ENCODE data around the gene CEMP1. TPM values are rescaled to one million over a fixed set of nuclear protein-coding genes. Genes with fewer than 3 reads are reported as not detected.

CEMP1 gene
- total RNA-seq, 4 donors from 2014 or later: not detected

DNA sequence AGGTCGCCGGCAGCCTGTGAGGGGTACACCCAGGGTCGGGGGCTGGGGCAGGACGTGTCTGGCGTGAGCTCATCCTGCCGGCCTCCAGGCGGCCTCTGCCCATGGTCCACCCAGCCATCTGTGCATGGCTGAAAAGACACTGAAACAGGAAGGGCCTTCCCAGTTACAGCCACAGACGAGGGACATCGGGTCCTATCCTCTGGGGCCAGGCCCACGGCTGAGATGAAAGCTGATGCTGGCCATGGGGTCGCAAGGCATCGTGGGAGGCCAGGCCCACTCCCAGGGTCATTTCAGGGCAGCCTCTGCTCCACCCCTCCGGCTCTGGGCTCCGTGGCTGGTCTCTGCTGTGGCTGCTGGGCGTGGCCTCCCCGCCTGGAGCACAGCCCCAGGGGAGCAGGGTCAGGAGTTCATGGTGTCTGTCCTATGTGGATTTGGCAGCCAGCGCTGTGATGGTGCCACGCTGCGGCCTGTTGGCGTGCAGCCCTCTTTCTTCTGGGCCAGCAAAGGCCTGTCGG is 34.0 kb downstream of the CEMP1 start:
- peaks cover 0 to 31% (median 12%) of the 10 kb centered on the region in 4 donors for H3K4me1 ChIP-seq
- 45 to 51% methylated on average over 19 to 20 of the region's 21 CpGs for WGBS, 2 donors
- no peak overlapping the region for H3K27ac ChIP-seq
- no peaks in the 10 kb centered on the region for H3K27me3 ChIP-seq
- no peak for DNase-seq (ENCODE audit: low spot score in 2 of 2)
- H3K36me3 ChIP-seq: peaks cover 0 to 42% (median 0%) of the 10 kb centered on the region in 3 donors
- no peak for TF ChIP-seq POLR2A (IDR thresholded peaks at IDR 0.05)
- no peak for TF ChIP-seq EP300 (IDR thresholded peaks at IDR 0.05)
- TF ChIP-seq, protein P1, sequence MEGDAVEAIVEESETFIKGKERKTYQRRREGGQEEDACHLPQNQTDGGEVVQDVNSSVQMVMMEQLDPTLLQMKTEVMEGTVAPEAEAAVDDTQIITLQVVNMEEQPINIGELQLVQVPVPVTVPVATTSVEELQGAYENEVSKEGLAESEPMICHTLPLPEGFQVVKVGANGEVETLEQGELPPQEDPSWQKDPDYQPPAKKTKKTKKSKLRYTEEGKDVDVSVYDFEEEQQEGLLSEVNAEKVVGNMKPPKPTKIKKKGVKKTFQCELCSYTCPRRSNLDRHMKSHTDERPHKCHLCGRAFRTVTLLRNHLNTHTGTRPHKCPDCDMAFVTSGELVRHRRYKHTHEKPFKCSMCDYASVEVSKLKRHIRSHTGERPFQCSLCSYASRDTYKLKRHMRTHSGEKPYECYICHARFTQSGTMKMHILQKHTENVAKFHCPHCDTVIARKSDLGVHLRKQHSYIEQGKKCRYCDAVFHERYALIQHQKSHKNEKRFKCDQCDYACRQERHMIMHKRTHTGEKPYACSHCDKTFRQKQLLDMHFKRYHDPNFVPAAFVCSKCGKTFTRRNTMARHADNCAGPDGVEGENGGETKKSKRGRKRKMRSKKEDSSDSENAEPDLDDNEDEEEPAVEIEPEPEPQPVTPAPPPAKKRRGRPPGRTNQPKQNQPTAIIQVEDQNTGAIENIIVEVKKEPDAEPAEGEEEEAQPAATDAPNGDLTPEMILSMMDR (IDR thresholded peaks at IDR 0.05): no peak
- no peak overlapping the region for H3K4me3 ChIP-seq
- no peaks in the 10 kb centered on the region for H3K9me3 ChIP-seq

DNA sequence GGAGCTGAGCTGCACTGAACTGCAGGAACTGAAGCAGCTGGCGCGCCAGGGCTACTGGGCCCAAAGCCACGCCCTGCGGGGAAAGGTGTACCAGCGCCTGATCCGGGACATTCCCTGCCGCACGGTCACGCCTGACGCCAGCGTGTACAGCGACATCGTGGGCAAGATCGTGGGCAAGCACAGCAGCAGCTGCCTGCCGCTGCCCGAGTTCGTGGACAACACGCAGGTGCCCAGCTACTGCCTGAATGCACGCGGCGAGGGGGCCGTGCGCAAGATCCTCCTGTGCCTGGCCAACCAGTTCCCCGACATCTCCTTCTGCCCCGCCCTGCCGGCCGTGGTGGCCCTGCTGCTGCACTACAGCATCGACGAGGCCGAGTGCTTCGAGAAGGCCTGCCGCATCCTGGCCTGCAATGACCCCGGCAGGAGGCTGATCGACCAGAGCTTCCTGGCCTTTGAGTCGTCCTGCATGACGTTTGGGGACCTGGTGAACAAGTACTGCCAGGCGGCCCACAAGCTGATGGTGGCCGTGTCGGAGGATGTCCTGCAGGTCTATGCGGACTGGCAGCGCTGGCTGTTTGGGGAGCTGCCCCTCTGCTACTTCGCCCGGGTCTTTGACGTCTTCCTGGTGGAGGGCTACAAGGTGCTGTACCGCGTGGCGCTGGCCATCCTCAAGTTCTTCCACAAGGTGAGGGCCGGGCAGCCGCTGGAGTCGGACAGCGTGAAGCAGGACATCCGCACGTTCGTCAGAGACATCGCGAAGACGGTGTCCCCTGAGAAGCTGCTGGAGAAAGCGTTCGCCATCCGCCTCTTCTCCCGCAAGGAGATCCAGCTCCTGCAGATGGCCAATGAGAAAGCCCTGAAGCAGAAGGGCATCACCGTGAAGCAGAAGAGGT is 34.7 kb downstream of the CEMP1 start:
- Histone ChIP-seq H3K9me3 (no peaks in the 10 kb centered on the region), H3K27me3 (no peaks in the 10 kb centered on the region), H3K27ac (no peak overlapping the region), H3K36me3 (peaks cover 0 to 42% (median 0%) of the 10 kb centered on the region in 3 donors), H3K4me1 (peaks cover 0 to 24% (median 6%) of the 10 kb centered on the region in 4 donors), H3K4me3 (no peak overlapping the region)
- DNase-seq (ENCODE audit: low spot score in 2 of 2): no peak
- 93 to 94% methylated on average over 38 to 46 of the region's 62 CpGs for WGBS, 2 donors
- TF ChIP-seq POLR2A (IDR thresholded peaks at IDR 0.05): no peak
- TF ChIP-seq EP300 (IDR thresholded peaks at IDR 0.05): no peak
- TF ChIP-seq, protein P1 (IDR thresholded peaks at IDR 0.05): no peak

DNA sequence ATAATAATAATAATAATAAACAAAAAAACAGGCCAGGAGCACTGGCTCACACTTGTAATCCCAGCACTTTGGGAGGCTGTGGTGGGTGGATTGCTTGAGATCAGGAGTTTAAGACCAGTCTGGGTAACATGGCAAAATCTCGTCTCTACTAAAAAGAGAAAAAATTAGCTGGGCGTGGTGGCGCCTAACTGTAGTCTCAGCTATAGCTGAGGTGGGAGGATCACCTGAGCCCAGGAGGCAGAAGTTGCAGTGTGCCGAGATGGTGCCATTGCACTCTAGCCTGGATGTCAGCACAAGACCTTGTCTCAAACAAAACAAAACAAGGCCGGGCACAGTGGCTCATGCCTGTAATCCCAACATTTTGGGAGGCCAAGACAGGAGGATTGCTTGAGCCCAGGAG is 36.2 kb downstream of the CEMP1 start:
- Histone ChIP-seq H3K27me3 (no peaks in the 10 kb centered on the region), H3K4me3 (no peak overlapping the region), H3K9me3 (no peaks in the 10 kb centered on the region), H3K36me3 (peaks cover 0 to 48% (median 0%) of the 10 kb centered on the region in 3 donors), H3K27ac (no peak overlapping the region), H3K4me1 (peaks cover 0 to 16% (median 4%) of the 10 kb centered on the region in 4 donors)
- TF ChIP-seq POLR2A (IDR thresholded peaks at IDR 0.05) (no peak), EP300 (IDR thresholded peaks at IDR 0.05) (no peak)
- TF ChIP-seq, protein P1 (IDR thresholded peaks at IDR 0.05): no peak
- 88 to 91% methylated on average over 5 of the region's 5 CpGs for WGBS, 2 donors
- DNase-seq (ENCODE audit: low spot score in 2 of 2): no peak

DNA sequence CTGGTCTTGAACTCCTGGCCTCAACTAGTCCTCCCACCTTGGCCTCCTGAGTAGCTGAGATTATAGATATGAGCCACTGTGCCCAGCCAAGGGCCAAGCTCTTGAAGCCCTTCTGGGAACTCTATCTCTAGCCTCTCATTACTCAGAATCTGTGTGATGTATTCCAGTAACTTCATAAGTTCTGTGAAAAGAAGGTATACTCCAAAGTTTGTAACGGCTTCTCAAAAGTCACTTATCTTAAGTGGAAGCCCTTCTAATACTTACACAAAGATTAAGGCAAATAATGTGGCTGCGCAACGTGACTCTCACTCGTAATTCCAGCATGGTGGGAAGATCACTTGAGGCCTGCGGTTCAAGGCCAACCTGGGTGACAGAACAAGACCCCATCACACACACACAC is 36.6 kb downstream of the CEMP1 start:
- TF ChIP-seq POLR2A (IDR thresholded peaks at IDR 0.05) (no peak), EP300 (IDR thresholded peaks at IDR 0.05) (no peak)
- TF ChIP-seq, protein P1 (IDR thresholded peaks at IDR 0.05): no peak
- no peak overlapping the region for H3K4me3 ChIP-seq
- H3K9me3 ChIP-seq: no peaks in the 10 kb centered on the region
- no peak overlapping the region for H3K27ac ChIP-seq
- no peaks in the 10 kb centered on the region for H3K27me3 ChIP-seq
- H3K4me1 ChIP-seq: peaks cover 0 to 16% (median 4%) of the 10 kb centered on the region in 4 donors
- DNase-seq (ENCODE audit: low spot score in 2 of 2): no peak
- peaks cover 0 to 44% (median 0%) of the 10 kb centered on the region in 3 donors for H3K36me3 ChIP-seq
- WGBS, 2 donors: 95 to 96% methylated on average over 5 of the region's 5 CpGs

DNA sequence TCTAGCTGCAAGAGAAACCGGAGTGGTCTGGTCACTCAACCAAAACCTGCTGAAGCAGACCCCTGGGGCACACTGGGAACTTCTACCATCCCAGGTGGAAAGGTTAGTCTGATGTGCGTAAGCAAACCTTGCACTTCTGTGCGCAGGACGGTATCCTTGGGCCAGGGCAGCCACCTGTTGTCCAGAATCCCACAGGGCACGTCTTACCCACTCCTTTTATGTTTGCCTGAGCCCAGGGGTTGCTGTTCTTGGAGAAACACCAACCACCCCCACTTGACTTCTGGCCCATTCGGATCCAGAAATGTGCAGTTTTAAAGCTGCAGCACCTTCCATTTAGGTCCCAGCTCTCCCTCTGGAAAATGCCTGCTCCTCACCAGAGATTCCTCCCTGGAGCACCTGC is 37.6 kb downstream of the CEMP1 start:
- H3K27ac ChIP-seq: no peak overlapping the region
- TF ChIP-seq POLR2A (IDR thresholded peaks at IDR 0.05) (no peak), EP300 (IDR thresholded peaks at IDR 0.05) (no peak)
- TF ChIP-seq, protein P1 (IDR thresholded peaks at IDR 0.05): no peak
- 71 to 76% methylated on average over 6 of the region's 6 CpGs for WGBS, 2 donors
- no peaks in the 10 kb centered on the region for H3K27me3 ChIP-seq
- peaks cover 0 to 16% (median 4%) of the 10 kb centered on the region in 4 donors for H3K4me1 ChIP-seq
- no peaks in the 10 kb centered on the region for H3K9me3 ChIP-seq
- no peak for DNase-seq (ENCODE audit: low spot score in 2 of 2)
- peaks cover 0 to 33% (median 0%) of the 10 kb centered on the region in 3 donors for H3K36me3 ChIP-seq
- H3K4me3 ChIP-seq: no peak overlapping the region

Data from tibial nerve (tissue), 4 donors.